ENCODE measurements around the gene PADI2. TPM values are rescaled to one million over a fixed set of nuclear protein-coding genes. Genes with fewer than 3 reads are reported as not detected.
A peak's percentile ranks its signal among the peaks of the same experiment; 100 is the strongest.

PADI2 gene
- total RNA-seq, 1 experiment from 2014 or later: 0.16 TPM

GRCh38 chr1:17045634-17046333 lies 73.5 kb downstream of the PADI2 start:
- BruUV-seq (replicated peaks): no TSS peak
- TF ChIP-seq, protein P1, sequence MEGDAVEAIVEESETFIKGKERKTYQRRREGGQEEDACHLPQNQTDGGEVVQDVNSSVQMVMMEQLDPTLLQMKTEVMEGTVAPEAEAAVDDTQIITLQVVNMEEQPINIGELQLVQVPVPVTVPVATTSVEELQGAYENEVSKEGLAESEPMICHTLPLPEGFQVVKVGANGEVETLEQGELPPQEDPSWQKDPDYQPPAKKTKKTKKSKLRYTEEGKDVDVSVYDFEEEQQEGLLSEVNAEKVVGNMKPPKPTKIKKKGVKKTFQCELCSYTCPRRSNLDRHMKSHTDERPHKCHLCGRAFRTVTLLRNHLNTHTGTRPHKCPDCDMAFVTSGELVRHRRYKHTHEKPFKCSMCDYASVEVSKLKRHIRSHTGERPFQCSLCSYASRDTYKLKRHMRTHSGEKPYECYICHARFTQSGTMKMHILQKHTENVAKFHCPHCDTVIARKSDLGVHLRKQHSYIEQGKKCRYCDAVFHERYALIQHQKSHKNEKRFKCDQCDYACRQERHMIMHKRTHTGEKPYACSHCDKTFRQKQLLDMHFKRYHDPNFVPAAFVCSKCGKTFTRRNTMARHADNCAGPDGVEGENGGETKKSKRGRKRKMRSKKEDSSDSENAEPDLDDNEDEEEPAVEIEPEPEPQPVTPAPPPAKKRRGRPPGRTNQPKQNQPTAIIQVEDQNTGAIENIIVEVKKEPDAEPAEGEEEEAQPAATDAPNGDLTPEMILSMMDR (IDR thresholded peaks at IDR 0.05; ENCODE audit: unreplicated experiment): peak; percentile 75
- Mint-ChIP-seq H3K36me3 (ENCODE audit: insufficient read depth, unreplicated experiment) (peaks cover 81% of the 10 kb centered on the region), H3K4me1 (ENCODE audit: insufficient read depth, unreplicated experiment) (peaks cover 11% of the 10 kb centered on the region), H3K27ac (ENCODE audit: low read depth, unreplicated experiment) (peak overlapping the region; percentile 72), H3K9me3 (ENCODE audit: unreplicated experiment) (no peaks in the 10 kb centered on the region), H3K4me3 (ENCODE audit: unreplicated experiment) (no peak overlapping the region), H3K27me3 (ENCODE audit: insufficient read depth, unreplicated experiment) (no peaks in the 10 kb centered on the region)
- DNase-seq (ENCODE audit: unreplicated experiment): peak; percentile 71
- POLR2A ChIA-PET: interaction anchor here (0.7 to 1.4 kb wide), 11 partner anchors 16 to 259 kb away, joined by 3 to 8 read pairs (median 3); no protein-coding TSS in a partner anchor
- CTCF ChIA-PET: interaction anchor here (0.6 to 6.9 kb wide), 17 partner anchors 9 to 1209 kb away, joined by 3 to 56 read pairs (median 4); no protein-coding TSS in a partner anchor
- intact Hi-C loops (cut with micrococcal nuclease): loop anchor here (1.0 to 5.0 kb wide), 4 partner anchors 33 to 133 kb away; partner anchors contain the start of gene ATP13A2

DNA sequence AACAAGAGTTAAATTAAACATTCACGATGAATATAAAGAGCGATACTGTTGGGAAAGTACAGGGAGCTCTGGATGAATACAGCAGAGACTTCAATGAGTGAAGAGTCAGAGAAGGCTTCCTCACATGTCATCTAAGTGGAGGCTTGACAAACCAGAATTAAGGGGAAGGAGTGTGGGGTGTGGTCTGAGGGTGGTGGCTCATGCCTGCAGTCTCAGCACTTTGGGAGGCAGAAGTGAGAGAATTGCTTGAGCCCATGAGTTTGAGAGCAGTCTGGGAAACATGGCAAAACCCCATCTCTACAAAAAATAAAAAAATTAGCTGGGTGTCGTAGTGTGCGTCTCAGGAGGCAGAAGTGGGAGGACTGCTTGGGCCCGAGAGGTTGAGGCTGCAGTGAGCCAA lies 74.1 kb downstream of the PADI2 start:
- Mint-ChIP-seq H3K4me1 (ENCODE audit: insufficient read depth, unreplicated experiment) (peaks cover 11% of the 10 kb centered on the region), H3K4me3 (ENCODE audit: unreplicated experiment) (no peak overlapping the region), H3K36me3 (ENCODE audit: insufficient read depth, unreplicated experiment) (peaks cover 81% of the 10 kb centered on the region), H3K9me3 (ENCODE audit: unreplicated experiment) (no peaks in the 10 kb centered on the region), H3K27ac (ENCODE audit: low read depth, unreplicated experiment) (peak overlapping the region; percentile 72), H3K27me3 (ENCODE audit: insufficient read depth, unreplicated experiment) (no peaks in the 10 kb centered on the region)
- TF ChIP-seq, protein P1 (IDR thresholded peaks at IDR 0.05; ENCODE audit: unreplicated experiment): no peak
- no peak for DNase-seq (ENCODE audit: unreplicated experiment)
- intact Hi-C loops (cut with micrococcal nuclease): loop anchor here (5.0 kb wide), 2 partner anchors 33 to 133 kb away; partner anchors contain the start of gene ATP13A2
- ChIA-PET CTCF (interaction anchor here (0.6 to 6.9 kb wide), 9 partner anchors 15 to 189 kb away, joined by 3 to 56 read pairs (median 4); no protein-coding TSS in a partner anchor), POLR2A (interaction anchor here (0.7 to 2.6 kb wide), 3 partner anchors 17 to 221 kb away, joined by 3 to 9 read pairs (median 5); no protein-coding TSS in a partner anchor)
- no TSS peak for BruUV-seq (replicated peaks)

DNA sequence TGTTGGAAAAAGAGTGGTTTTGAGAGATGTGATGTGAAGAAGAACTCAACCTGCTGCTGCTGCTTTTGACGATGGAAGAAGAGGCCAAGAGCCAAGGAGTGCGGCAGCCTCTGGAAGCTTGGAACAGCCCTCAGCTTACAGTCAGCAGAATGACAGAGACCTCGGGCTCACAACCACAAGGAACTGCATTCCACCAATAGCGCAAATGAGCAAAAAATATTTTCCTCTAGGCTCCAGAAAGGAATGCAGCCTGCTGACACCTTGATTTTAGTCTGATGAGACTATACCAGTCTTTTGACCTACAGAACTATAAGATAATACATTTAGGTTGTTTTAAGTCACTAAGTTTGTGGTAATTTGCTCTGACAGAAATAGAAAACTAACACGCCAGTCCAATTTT lies 75.6 kb downstream of the PADI2 start:
- DNase-seq (ENCODE audit: unreplicated experiment): no peak
- intact Hi-C loops (cut with micrococcal nuclease): no loop called here
- CTCF ChIA-PET: interaction anchor here (0.6 to 6.9 kb wide), 3 partner anchors 14 to 92 kb away, joined by 3 to 56 read pairs (median 4); no protein-coding TSS in a partner anchor
- TF ChIP-seq, protein P1 (IDR thresholded peaks at IDR 0.05; ENCODE audit: unreplicated experiment): no peak
- Mint-ChIP-seq H3K9me3 (ENCODE audit: unreplicated experiment) (no peaks in the 10 kb centered on the region), H3K36me3 (ENCODE audit: insufficient read depth, unreplicated experiment) (peaks cover 74% of the 10 kb centered on the region), H3K4me3 (ENCODE audit: unreplicated experiment) (no peak overlapping the region), H3K27me3 (ENCODE audit: insufficient read depth, unreplicated experiment) (no peaks in the 10 kb centered on the region), H3K4me1 (ENCODE audit: insufficient read depth, unreplicated experiment) (peaks cover 11% of the 10 kb centered on the region), H3K27ac (ENCODE audit: low read depth, unreplicated experiment) (no peak overlapping the region)
- no TSS peak for BruUV-seq (replicated peaks)
- POLR2A ChIA-PET: interaction anchor here (2.6 kb wide), 1 partner anchor 15 kb away, joined by 9 read pairs; no protein-coding TSS in a partner anchor

- intact Hi-C loops (cut with micrococcal nuclease): no loop called here
- H3K36me3 Mint-ChIP-seq (ENCODE audit: insufficient read depth, unreplicated experiment): peaks cover 84% of the 10 kb centered on the region
These were observed 79.1 kb downstream of the PADI2 start for GRCh38 chr1:17040135-17040534.

More at GRCh38 chr1:17040135-17040534, 79.1 kb downstream of the PADI2 start:
- Mint-ChIP-seq H3K4me3 (ENCODE audit: unreplicated experiment) (no peak overlapping the region), H3K27ac (ENCODE audit: low read depth, unreplicated experiment) (no peak overlapping the region), H3K9me3 (ENCODE audit: unreplicated experiment) (no peaks in the 10 kb centered on the region), H3K27me3 (ENCODE audit: insufficient read depth, unreplicated experiment) (no peaks in the 10 kb centered on the region), H3K4me1 (ENCODE audit: insufficient read depth, unreplicated experiment) (peaks cover 3% of the 10 kb centered on the region)
- BruUV-seq (replicated peaks): no TSS peak
- CTCF ChIA-PET: interaction anchor here (1.1 kb wide), 1 partner anchor 88 kb away, joined by 3 read pairs; no protein-coding TSS in a partner anchor
- no peak for DNase-seq (ENCODE audit: unreplicated experiment)
- TF ChIP-seq, protein P1 (IDR thresholded peaks at IDR 0.05; ENCODE audit: unreplicated experiment): no peak
- POLR2A ChIA-PET: interaction anchor here (1.3 to 1.4 kb wide), 2 partner anchors 10 to 13 kb away, joined by 3 read pairs; no protein-coding TSS in a partner anchor

Measured in MCF 10A (cell line).